Measurements from ENCODE around the gene AKT1S1.

GRCh38 chr19:49875857-49876421, 1.2 kb downstream of the AKT1S1 start:
- TF ChIP-seq CTCF (conservative IDR thresholded peaks at IDR 0.05; ENCODE audit: low read depth, low read length) (no peak), EZH2 (IDR thresholded peaks at IDR 0.05; ENCODE audit: borderline replicate concordance, low read depth, low read length, poor library complexity, severe bottlenecking) (no peak)
